H1 (cell line): ENCODE results near the gene KCNH6. TPM values are rescaled to one million over a fixed set of nuclear protein-coding genes. Genes with fewer than 3 reads are reported as not detected.

Experiments used
- CTCF ChIA-PET: fragments of 300-600 bp; sonication (Branson Sonifier 250); formaldehyde crosslinking; loops from one replicate; lab custom pipeline; 2021; ENCODE audit not compliant: partially characterized antibody; lab: Charles Lee
- POLR2A ChIA-PET: fragments of 300-600 bp; sonication (Branson Sonifier 250); formaldehyde crosslinking; loops from one replicate; lab custom pipeline; 2021; ENCODE audit warnings: inconsistent platforms; ENCODE audit not compliant: partially characterized antibody; lab: Charles Lee
- DNase-seq, 2 experiments: peaks; one replicate each; pipeline versions ENCODE4 v3.0.0 to v3.0.0-alpha.2; 2010 to 2022; ENCODE audit warnings: low spot score in 2 of 2, low read depth in 1 of 2, mixed read lengths in 1 of 2
- FAIRE-seq: peaks from 2 replicates; lab custom pipeline; 2011; peaks lifted over from hg19 to GRCh38; lab: Jason Lieb, UNC
- H2AFZ ChIP-seq: 2 replicates; pipeline ENCODE4 v1.8.1; 2012; ENCODE audit warnings: low read length, inconsistent platforms
- H2AK5ac ChIP-seq: 2 replicates; pipeline ENCODE4 v1.6.1; 2013; ENCODE audit warnings: low read depth, low read length
- H2BK120ac ChIP-seq: replicated peaks from 2 replicates; pipeline ENCODE3; 2013; ENCODE audit warnings: low read depth, low read length, inconsistent platforms
- H2BK12ac ChIP-seq: 2 replicates; pipeline ENCODE4 v1.6.1; 2013; ENCODE audit warnings: low read depth, low read length
- H2BK15ac ChIP-seq: 2 replicates; pipeline ENCODE4 v1.6.1; 2013; ENCODE audit warnings: low read length
- H2BK20ac ChIP-seq: 2 replicates; pipeline ENCODE4 v1.6.1; 2013; ENCODE audit warnings: low read length
- H2BK5ac ChIP-seq: 2 replicates; pipeline ENCODE4 v1.6.1; 2013; ENCODE audit warnings: low read depth, low read length
- H3K14ac ChIP-seq: 2 replicates; pipeline ENCODE4 v1.6.1; 2013; ENCODE audit warnings: inconsistent platforms; ENCODE audit not compliant: insufficient read length
- H3K18ac ChIP-seq: 2 replicates; pipeline ENCODE4 v1.6.1; 2013; ENCODE audit warnings: low read length; ENCODE audit errors: extremely low read depth
- H3K23ac ChIP-seq: 2 replicates; pipeline ENCODE4 v1.6.1; 2013; ENCODE audit warnings: inconsistent platforms; ENCODE audit not compliant: insufficient read length
- H3K23me2 ChIP-seq: 2 replicates; pipeline ENCODE4 v1.6.1; 2013; ENCODE audit warnings: low read depth, low read length
- H3K27ac ChIP-seq: 2 replicates; pipeline ENCODE4 v1.6.1; 2011; ENCODE audit warnings: low read depth, low read length, inconsistent platforms
- H3K27me3 ChIP-seq, 4 experiments: replicated peaks in 1 of 4; 1 replicate in 1 of 4; 2 replicates in 3 of 4; pipeline versions ENCODE4 v1.6.1 to v1.8.1; 2011 to 2013; ENCODE audit warnings: low read length in 3 of 4, mild to moderate bottlenecking in 3 of 4, inconsistent platforms in 2 of 4, mixed read lengths in 2 of 4, moderate library complexity in 1 of 4; ENCODE audit not compliant: control insufficient read depth in 3 of 4, insufficient read depth in 3 of 4; ENCODE audit errors: extremely low read depth in 1 of 4
- H3K36me3 ChIP-seq, 4 experiments: 2 replicates each; pipeline versions ENCODE4 v1.6.1 to v1.8.1; 2011 to 2013; ENCODE audit warnings: mild to moderate bottlenecking in 4 of 4, low read length in 3 of 4, moderate library complexity in 2 of 4, control low read depth in 1 of 4, inconsistent platforms in 1 of 4; ENCODE audit not compliant: insufficient read depth in 4 of 4, control insufficient read depth in 2 of 4
- H3K4ac ChIP-seq: replicated peaks from 2 replicates; pipeline ENCODE3; 2013; ENCODE audit warnings: low read length, low read depth, mixed read lengths, inconsistent platforms; ENCODE audit not compliant: insufficient read length
- H3K4me1 ChIP-seq, 4 experiments: replicated peaks in 1 of 4; 1 replicate in 1 of 4; 2 replicates in 3 of 4; pipeline versions ENCODE4 v1.6.1 to v1.8.1; 2011 to 2013; ENCODE audit warnings: low read length in 3 of 4, inconsistent platforms in 2 of 4, mixed read lengths in 1 of 4; ENCODE audit not compliant: insufficient read depth in 4 of 4, control insufficient read depth in 3 of 4
- H3K4me2 ChIP-seq, 2 experiments: 2 replicates each; pipeline versions ENCODE4 v1.6.1 to v1.8.1; 2011 to 2013; ENCODE audit warnings: low read depth in 2 of 2, low read length in 2 of 2, control low read depth in 1 of 2, inconsistent platforms in 1 of 2, mild to moderate bottlenecking in 1 of 2; ENCODE audit not compliant: insufficient read depth in 1 of 2
- H3K4me3 ChIP-seq, 4 experiments: fragments of 200-600, 300-600 bp in 1 of 4; sonication (generic), shearing (Covaris generic), sonication (Bioruptor Twin) in 1 of 4; 2 replicates each; pipeline versions ENCODE4 v1.5.1 to v1.8.1; 2011 to 2016; ENCODE audit warnings: low read length in 4 of 4, low read depth in 3 of 4, control low read depth in 2 of 4, inconsistent platforms in 2 of 4, mild to moderate bottlenecking in 2 of 4, mixed read lengths in 1 of 4, moderate library complexity in 1 of 4; ENCODE audit not compliant: insufficient read depth in 2 of 4; ENCODE audit errors: extremely low read depth in 1 of 4
- H3K56ac ChIP-seq: replicated peaks from 2 replicates; pipeline ENCODE3; 2013; ENCODE audit warnings: low read depth, mild to moderate bottlenecking, mixed read lengths, low read length, inconsistent platforms; ENCODE audit not compliant: insufficient read length
- H3K79me1 ChIP-seq: 2 replicates; pipeline ENCODE4 v1.6.1; 2013; ENCODE audit warnings: low read depth, low read length, control low read depth
- H3K79me2 ChIP-seq, 2 experiments: 2 replicates each; pipeline versions ENCODE4 v1.6.1 to v1.8.1; 2012 to 2013; ENCODE audit warnings: low read length in 2 of 2, mild to moderate bottlenecking in 2 of 2, inconsistent platforms in 1 of 2; ENCODE audit not compliant: insufficient read depth in 2 of 2, control insufficient read depth in 1 of 2
- H3K9ac ChIP-seq, 4 experiments: replicated peaks in 1 of 4; 1 replicate in 1 of 4; 2 replicates in 3 of 4; pipeline versions ENCODE4 v1.6.1 to v1.8.1; 2011 to 2013; ENCODE audit warnings: low read depth in 3 of 4, low read length in 3 of 4, control low read depth in 2 of 4, mild to moderate bottlenecking in 2 of 4, moderate library complexity in 2 of 4, inconsistent platforms in 1 of 4; ENCODE audit errors: extremely low read depth in 1 of 4
- H3K9me3 ChIP-seq, 2 experiments: 2 replicates each; pipeline versions ENCODE4 v1.6.1 to v1.8.1; 2012 to 2013; ENCODE audit warnings: mild to moderate bottlenecking in 2 of 2, moderate library complexity in 2 of 2, control low read depth in 1 of 2, inconsistent platforms in 1 of 2, low read depth in 1 of 2, low read length in 1 of 2, mixed read lengths in 1 of 2; ENCODE audit not compliant: insufficient read depth in 2 of 2
- H4K20me1 ChIP-seq, 2 experiments: replicated peaks in 1 of 2; 2 replicates each; pipeline versions ENCODE3 to v1.8.1; 2011 to 2013; ENCODE audit warnings: inconsistent platforms in 2 of 2, low read length in 2 of 2, mild to moderate bottlenecking in 1 of 2; ENCODE audit not compliant: insufficient read depth in 2 of 2, control insufficient read depth in 1 of 2
- H4K5ac ChIP-seq: 2 replicates; pipeline ENCODE4 v1.6.1; 2013; ENCODE audit warnings: low read length, low read depth, mixed read lengths, inconsistent platforms; ENCODE audit not compliant: insufficient read length
- H4K8ac ChIP-seq: 2 replicates; pipeline ENCODE4 v1.8.0; 2013; ENCODE audit warnings: mild to moderate bottlenecking, moderate library complexity, low read length, inconsistent platforms; ENCODE audit not compliant: insufficient read depth; ENCODE audit errors: extremely low read depth
- H4K91ac ChIP-seq: replicated peaks from 2 replicates; pipeline ENCODE3; 2013; ENCODE audit warnings: low read length, mixed read lengths, inconsistent platforms; ENCODE audit not compliant: insufficient read length
- KDM4A ChIP-seq: IDR thresholded peaks from one replicate; pipeline ENCODE4 v1.7.1; 2012; ENCODE audit warnings: low read depth, mild to moderate bottlenecking, moderate library complexity, low read length, inconsistent platforms; ENCODE audit not compliant: severe bottlenecking
- PHF8 ChIP-seq: fragments of 200-600 bp; sonication (generic); conservative IDR thresholded peaks from 2 replicates; pipeline ENCODE4 v1.7.1; 2012; ENCODE audit warnings: low read depth, mild to moderate bottlenecking, inconsistent platforms, low read length, moderate library complexity
- TBP ChIP-seq: IDR thresholded peaks from 2 replicates; pipeline ENCODE4 v1.6.1; 2011; ENCODE audit warnings: low read depth, low read length, improper control_type of control experiment
- WGBS, 2 experiments: shearing (Covaris generic) in 1 of 2; methylation state at CpG; one replicate each; pipeline versions ENCODE4 v1.1.6 to v1.1.7; 2013 to 2015; ENCODE audit warnings: low lambda C conversion rate in 2 of 2, mixed read lengths in 2 of 2, inconsistent platforms in 1 of 2, low coverage in 1 of 2, missing lambda C conversion rate in 1 of 2; ENCODE audit not compliant: insufficient replicate concordance in 2 of 2, insufficient coverage in 1 of 2, insufficient read length in 1 of 2; ENCODE audit errors: extremely low coverage in 1 of 2, missing lambda C conversion rate in 1 of 2; 5-methylcytosine and 5-hydroxymethylcytosine counted together
- polyA plus RNA-seq, 7 experiments: library from polyadenylated mRNA; depleted of rRNA in 3 of 7; stranded (reverse) in 5 of 7; unstranded in 2 of 7; fragments of >200 nt in 5 of 7; fragments of 200-250 nt in 2 of 7; gene quantifications; 1 replicate in 5 of 7; 2 replicates in 1 of 7; 4 replicates in 1 of 7; pipeline versions ENCODE4 v1.2.1 to v1.2.3, GENCODE V29; 2011 to 2013; ENCODE audit warnings: missing spikeins in 2 of 7, mixed read lengths in 2 of 7
- total RNA-seq: library from RNA; stranded (reverse); fragmentation: NEBNext Ultra II Directional; extraction: Animal tissue kit (Norgen Biotek cat#: 25700); gene quantifications from 2 replicates; pipeline ENCODE4 v1.2.1, GENCODE V29; 2021

KCNH6 gene
- total and polyA plus RNA-seq, 2 of the 8 experiments (the other 6 are each of a cell fraction or from before 2014, with no cell fraction given): 1.8 to 3.6 TPM

- Histone ChIP-seq H2AFZ (no peak overlapping the region), H3K79me2 (no peaks in the 10 kb centered on the region)
These were observed 46.7 kb upstream of the KCNH6 start for GRCh38 chr17:63476459-63476853.

More at GRCh38 chr17:63476459-63476853, 46.7 kb upstream of the KCNH6 start:
- Histone ChIP-seq H3K4ac (no peak overlapping the region), H4K8ac (no peak overlapping the region; the same call in 1 of the 2 replicates), H3K9ac (no peak overlapping the region), H3K27ac (no peak overlapping the region), H3K56ac (no peak overlapping the region), H3K9me3 (no peaks in the 10 kb centered on the region), H2BK20ac (no peak overlapping the region), H3K36me3 (no peaks in the 10 kb centered on the region), H2BK15ac (no peak overlapping the region), H2AK5ac (no peak overlapping the region), H3K14ac (no peak overlapping the region), H3K23ac (no peak overlapping the region), H2BK120ac (no peak overlapping the region), H2BK12ac (no peak overlapping the region), H3K4me1 (peaks cover 0 to 22% (median 17%) of the 10 kb centered on the region in 4 experiments; a peak in 6 of 7 replicates), H4K20me1 (no peaks in the 10 kb centered on the region), H4K91ac (no peak overlapping the region), H4K5ac (no peak overlapping the region), H3K23me2 (peaks cover 11% of the 10 kb centered on the region), H3K4me2 (peak overlapping the region; percentile 95), H3K18ac (no peak overlapping the region; the same call in 1 of the 2 replicates), H3K27me3 (peaks cover 0 to 27% (median 18%) of the 10 kb centered on the region in 4 experiments; a peak in 5 of 7 replicates), H3K79me1 (no peaks in the 10 kb centered on the region), H3K4me3 (peak overlapping the region; percentile 56 to 82 (median 59)), H2BK5ac (0 out of 2 replicates have a peak overlapping the region, but pooled peaks have one; percentile 48)
- DNase-seq: peak in 1 of 2 experiments; percentile 77
- ChIA-PET POLR2A (interaction anchor here (1.0 to 4.4 kb wide), 7 partner anchors 13 to 222 kb away, joined by 3 to 24 read pairs (median 3); partner anchors contain the start of gene CYB561), CTCF (interaction anchor here (0.8 to 27.9 kb wide), 3 partner anchors 13 to 152 kb away, joined by 4 to 758 read pairs (median 66); partner anchors contain the start of gene CYB561)
- 3% methylated on average over 13 of the region's 36 CpGs; no CpG with 5 or more reads in 1 of the 2 experiments for WGBS, 2 experiments
- 0 out of 2 replicates have a peak, but pooled peaks have one; percentile 21 for TF ChIP-seq PHF8
- TF ChIP-seq TBP: no peak
- TF ChIP-seq KDM4A: peak; percentile 75
- FAIRE-seq: no peak
